Astrocyte of the cerebellum (primary cell): ENCODE measurements around the gene PSMG1.

ENCODE experiments used
- DNase-seq: peaks from one replicate; pipeline ENCODE4 v3.0.0-alpha.2; 2011; ENCODE audit warnings: low read depth
- H3K4me3 ChIP-seq: 2 replicates; pipeline ENCODE4 v1.5.1; 2011; ENCODE audit warnings: mild to moderate bottlenecking, low read depth, low read length, moderate library complexity
- in situ Hi-C: cut with HindIII; loops from 2 replicates; pipeline ENCODE4 v1.10.0; 2017; ENCODE audit warnings: low sequenced_read_pairs
- TF ChIP-seq, protein P1 (sequence below): IDR thresholded peaks from 2 replicates; pipeline ENCODE4 v1.5.1; 2012; ENCODE audit warnings: low read length, low read depth, moderate library complexity, mild to moderate bottlenecking; ENCODE audit errors: missing control alignments

The PSMG1 gene

DNA sequence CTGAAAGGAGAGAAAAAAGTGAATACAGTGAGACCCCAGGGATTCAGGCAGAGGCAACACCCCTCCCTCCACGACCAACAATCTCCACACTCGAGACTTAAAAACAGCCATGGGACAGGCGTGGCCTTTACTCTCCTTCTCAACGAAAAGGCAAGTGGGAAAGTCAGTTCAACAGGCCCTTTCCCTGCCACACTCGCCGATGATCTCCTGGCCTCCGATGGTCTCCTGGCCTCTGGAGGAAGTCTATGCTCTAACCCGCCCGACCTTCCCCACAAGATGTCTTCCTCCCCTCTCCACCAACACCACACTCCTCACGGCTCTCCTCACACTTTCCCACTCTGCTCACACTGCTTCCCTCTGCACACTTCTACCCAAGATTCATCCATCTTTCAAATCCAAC, 7.6 kb downstream of the PSMG1 start:
- TF ChIP-seq, protein P1, sequence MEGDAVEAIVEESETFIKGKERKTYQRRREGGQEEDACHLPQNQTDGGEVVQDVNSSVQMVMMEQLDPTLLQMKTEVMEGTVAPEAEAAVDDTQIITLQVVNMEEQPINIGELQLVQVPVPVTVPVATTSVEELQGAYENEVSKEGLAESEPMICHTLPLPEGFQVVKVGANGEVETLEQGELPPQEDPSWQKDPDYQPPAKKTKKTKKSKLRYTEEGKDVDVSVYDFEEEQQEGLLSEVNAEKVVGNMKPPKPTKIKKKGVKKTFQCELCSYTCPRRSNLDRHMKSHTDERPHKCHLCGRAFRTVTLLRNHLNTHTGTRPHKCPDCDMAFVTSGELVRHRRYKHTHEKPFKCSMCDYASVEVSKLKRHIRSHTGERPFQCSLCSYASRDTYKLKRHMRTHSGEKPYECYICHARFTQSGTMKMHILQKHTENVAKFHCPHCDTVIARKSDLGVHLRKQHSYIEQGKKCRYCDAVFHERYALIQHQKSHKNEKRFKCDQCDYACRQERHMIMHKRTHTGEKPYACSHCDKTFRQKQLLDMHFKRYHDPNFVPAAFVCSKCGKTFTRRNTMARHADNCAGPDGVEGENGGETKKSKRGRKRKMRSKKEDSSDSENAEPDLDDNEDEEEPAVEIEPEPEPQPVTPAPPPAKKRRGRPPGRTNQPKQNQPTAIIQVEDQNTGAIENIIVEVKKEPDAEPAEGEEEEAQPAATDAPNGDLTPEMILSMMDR: no peak
- no peak for DNase-seq
- no peak overlapping the region for H3K4me3 ChIP-seq
- in situ Hi-C loops: no loop called here

DNA sequence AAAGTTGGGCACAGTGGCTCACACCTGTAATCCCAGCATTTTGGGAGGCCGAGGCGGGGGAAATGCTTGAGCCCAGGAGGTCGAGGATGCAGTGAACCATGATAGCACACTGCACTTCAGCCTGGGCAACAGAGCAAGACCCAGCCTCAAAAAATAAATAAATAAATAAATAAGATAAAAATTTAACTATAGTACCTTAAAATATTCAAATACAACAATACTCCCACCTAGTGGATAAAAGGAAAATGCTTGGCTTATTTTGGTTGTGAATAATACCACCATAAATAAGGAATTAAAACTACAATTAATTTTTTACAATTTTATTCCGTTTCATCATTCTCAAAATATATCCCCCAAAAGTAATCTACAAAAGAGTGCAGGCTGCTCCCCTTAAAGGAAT, 8.1 kb downstream of the PSMG1 start:
- TF ChIP-seq, protein P1: peak; percentile 9
- in situ Hi-C loops: no loop called here
- DNase-seq: no peak
- H3K4me3 ChIP-seq: no peak overlapping the region

DNA sequence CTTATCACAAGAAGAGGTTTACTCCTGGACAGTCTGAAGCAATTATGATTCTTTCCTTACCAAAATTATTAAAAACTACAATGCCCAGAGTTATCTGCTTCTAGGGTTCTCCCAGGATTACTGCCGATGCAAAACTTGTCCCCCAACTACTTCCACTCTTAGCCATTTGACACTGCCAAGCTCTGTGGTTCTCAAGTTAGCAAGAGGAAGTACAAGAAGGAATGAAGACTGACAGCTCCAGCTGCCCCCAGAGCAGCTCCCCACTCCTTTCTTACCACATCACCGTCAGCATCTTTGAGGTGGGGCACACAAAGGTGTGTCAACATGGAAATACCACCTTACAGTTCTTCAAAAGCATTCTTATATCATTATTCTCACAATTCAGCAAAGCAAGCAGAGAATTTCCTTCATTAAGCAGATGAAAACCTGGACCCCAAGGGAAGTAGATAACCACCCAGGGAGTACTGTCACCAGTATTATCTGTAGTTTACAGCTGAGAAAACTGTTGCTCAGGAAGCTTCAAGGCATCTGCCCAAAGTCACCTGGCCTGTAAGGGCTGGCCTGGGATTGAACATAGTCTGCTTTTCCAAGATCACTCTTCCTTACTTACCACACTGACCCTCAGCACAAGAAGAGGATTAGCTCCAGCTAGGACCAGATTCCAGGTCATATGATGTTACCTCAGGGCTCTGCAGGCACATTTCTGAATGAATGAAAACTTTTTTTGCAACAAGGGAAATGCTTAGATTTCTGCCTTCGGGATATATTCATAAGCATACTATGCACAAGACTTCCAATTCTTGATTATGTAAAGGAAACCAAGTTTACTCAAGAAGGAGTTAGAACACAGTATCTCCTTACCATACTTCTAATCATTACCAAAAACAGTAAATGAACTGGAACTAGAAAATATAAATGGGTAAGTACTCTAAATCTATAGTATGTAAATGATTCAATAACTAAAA, 9.3 kb downstream of the PSMG1 start:
- DNase-seq: no peak
- TF ChIP-seq, protein P1: no peak
- H3K4me3 ChIP-seq: no peak overlapping the region
- in situ Hi-C loops: loop anchor here (25.0 kb wide), 1 partner anchor 662 kb away; no protein-coding TSS in a partner anchor

DNA sequence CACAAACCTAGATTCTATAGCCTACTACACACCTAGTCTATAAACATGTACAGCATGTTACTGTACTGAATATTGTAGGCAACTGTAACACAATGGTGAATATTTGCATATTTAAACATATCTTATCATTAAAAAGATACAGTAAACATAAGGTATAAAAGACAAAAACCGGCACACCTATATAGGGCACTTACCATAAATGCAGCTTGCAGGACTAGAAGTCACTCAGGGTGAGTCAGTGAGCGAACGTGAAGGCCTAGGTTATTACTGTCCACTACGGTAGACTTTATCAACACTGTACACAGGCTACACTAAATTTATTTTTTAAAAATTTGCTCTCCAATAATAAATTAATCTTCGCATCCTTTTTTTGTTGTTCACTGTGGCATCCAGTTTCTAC, 13.3 kb downstream of the PSMG1 start:
- H3K4me3 ChIP-seq: no peak overlapping the region
- no peak for DNase-seq
- in situ Hi-C loops: loop anchor here (25.0 kb wide), 1 partner anchor 658 kb away; no protein-coding TSS in a partner anchor
- TF ChIP-seq, protein P1: no peak

DNA sequence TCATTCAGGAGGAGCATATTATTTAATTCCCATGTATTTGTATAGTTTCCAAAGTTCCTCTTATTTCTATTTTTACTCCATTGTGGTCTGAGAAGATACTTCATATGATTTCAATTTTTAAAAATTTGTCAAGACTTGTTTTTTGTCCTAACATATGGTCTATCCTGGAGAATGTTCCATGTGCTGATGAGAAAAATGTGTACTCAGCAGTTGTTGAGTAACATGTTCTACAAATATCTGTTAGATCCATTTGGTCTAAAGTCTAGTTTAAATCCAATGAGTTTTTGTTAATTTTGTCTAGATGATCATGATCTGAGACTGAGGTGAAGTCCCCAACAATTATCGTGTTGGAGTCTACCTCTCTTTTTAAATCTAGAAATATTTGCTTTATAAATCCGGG, 14.5 kb downstream of the PSMG1 start:
- in situ Hi-C loops: loop anchor here (25.0 kb wide), 1 partner anchor 656 kb away; no protein-coding TSS in a partner anchor
- DNase-seq: no peak
- no peak overlapping the region for H3K4me3 ChIP-seq
- TF ChIP-seq, protein P1: no peak

DNA sequence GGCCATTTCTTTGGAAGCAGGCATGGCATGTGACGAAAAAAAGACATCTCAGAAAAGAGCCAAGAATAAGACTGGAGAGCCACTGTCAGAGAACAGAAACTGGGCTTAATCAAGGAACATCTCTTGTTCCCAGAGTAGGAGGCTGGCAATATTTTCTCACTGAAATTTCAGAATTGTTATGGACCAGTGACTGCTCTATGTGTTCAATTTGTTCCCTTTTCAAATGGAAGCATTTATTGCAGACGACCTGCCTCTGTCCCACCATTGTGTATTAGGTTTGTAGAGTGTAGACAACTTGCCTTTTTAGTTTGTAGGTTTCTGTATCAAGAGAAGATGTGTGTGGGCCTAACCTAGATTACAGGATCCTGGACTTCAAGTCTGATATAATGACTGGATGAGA, 18.7 kb downstream of the PSMG1 start:
- in situ Hi-C loops: loop anchor here (25.0 kb wide), 1 partner anchor 652 kb away; no protein-coding TSS in a partner anchor
- no peak for DNase-seq
- no peak overlapping the region for H3K4me3 ChIP-seq
- TF ChIP-seq, protein P1: no peak
